Left lung (tissue), 10 donors: Measurements from ENCODE around the gene TPD52L1. TPM values are rescaled to one million over a fixed set of nuclear protein-coding genes. Genes with fewer than 3 reads are reported as not detected.

Experiments
- ATAC-seq: fragments of 200-7000 bp; cut with Tn5 transposase; one replicate; pipeline ENCODE4 v1.9.1; 2020; ENCODE audit warnings: moderate library complexity
- DNase-seq, 4 donors: peaks; one replicate each; pipeline ENCODE4 v3.0.0-alpha.2; 2013 to 2020
- H3K27ac ChIP-seq, 2 donors: fragments of 200-600 bp; sonication (generic) in 1 of 2; one replicate each; pipeline versions ENCODE4 v1.5.0 to v1.8.0; 2020 to 2021
- H3K27me3 ChIP-seq, 2 donors: fragments of 200-600 bp; sonication (generic) in 1 of 2; one replicate each; pipeline versions ENCODE4 v1.5.0 to v1.8.0; 2020 to 2021
- H3K36me3 ChIP-seq, 2 donors: fragments of 200-600 bp; sonication (generic) in 1 of 2; one replicate each; pipeline versions ENCODE4 v1.5.0 to v1.8.0; 2020 to 2021
- H3K4me1 ChIP-seq, 2 donors: fragments of 200-600 bp; one replicate each; pipeline ENCODE4 v1.8.0; 2021
- H3K4me3 ChIP-seq, 2 donors: fragments of 200-600 bp; sonication (generic) in 1 of 2; one replicate each; pipeline versions ENCODE4 v1.5.0 to v1.8.0; 2020 to 2021; ENCODE audit warnings: mild to moderate bottlenecking in 1 of 2
- H3K9me3 ChIP-seq, 2 donors: fragments of 200-600 bp; sonication (generic) in 1 of 2; one replicate each; pipeline versions ENCODE4 v1.5.0 to v1.8.0; 2020 to 2021
- intact Hi-C, 2 donors: fragments of 100-400 bp; cut with DNase I; formaldehyde crosslinking; loops; one replicate each; pipeline versions ENCODE4 v1.11.2 to v1.14.2; 2022
- polyA plus RNA-seq, 6 donors: library from polyadenylated mRNA; unstranded; fragments of 120-200 nt; gene quantifications; one replicate each; pipeline ENCODE4 v1.2.1, GENCODE V29; 2013; ENCODE audit not compliant: insufficient read length in 6 of 6
- total RNA-seq, 2 donors: library from RNA; stranded (reverse); fragmentation: NEBNext Ultra II Directional; extraction: Animal tissue kit (Norgen Biotek cat#: 25700); gene quantifications; one replicate each; pipeline ENCODE4 v1.2.1, GENCODE V29; 2021
- TF ChIP-seq, protein P1 (sequence below), 2 donors: fragments of 200-600 bp; sonication (generic) in 1 of 2; IDR thresholded peaks; one replicate each; pipeline versions ENCODE4 v1.5.0 to v1.8.0; 2021; ENCODE audit warnings: antibody characterized with exemption in 2 of 2
- donor health status: DM: no; HTN: yes; CAD: no.
- donor health status: DM: no; HTN: no; CAD: no.

The TPD52L1 gene
- total and polyA plus RNA-seq, 8 donors, result 17.4 to 125 (median 80.4) TPM

- intact Hi-C loops, result no loop called here
- Histone ChIP-seq H3K36me3 (no peaks in the 10 kb centered on the region), H3K27me3 (peaks cover 0 to 28% of the 10 kb centered on the region in 2 donors), H3K4me1 (peaks cover 0 to 12% of the 10 kb centered on the region in 2 donors), H3K4me3 (no peak overlapping the region), H3K9me3 (no peaks in the 10 kb centered on the region), H3K27ac (no peak overlapping the region)
- DNase-seq (no peak), ATAC-seq (no peak)
- TF ChIP-seq, protein P1, sequence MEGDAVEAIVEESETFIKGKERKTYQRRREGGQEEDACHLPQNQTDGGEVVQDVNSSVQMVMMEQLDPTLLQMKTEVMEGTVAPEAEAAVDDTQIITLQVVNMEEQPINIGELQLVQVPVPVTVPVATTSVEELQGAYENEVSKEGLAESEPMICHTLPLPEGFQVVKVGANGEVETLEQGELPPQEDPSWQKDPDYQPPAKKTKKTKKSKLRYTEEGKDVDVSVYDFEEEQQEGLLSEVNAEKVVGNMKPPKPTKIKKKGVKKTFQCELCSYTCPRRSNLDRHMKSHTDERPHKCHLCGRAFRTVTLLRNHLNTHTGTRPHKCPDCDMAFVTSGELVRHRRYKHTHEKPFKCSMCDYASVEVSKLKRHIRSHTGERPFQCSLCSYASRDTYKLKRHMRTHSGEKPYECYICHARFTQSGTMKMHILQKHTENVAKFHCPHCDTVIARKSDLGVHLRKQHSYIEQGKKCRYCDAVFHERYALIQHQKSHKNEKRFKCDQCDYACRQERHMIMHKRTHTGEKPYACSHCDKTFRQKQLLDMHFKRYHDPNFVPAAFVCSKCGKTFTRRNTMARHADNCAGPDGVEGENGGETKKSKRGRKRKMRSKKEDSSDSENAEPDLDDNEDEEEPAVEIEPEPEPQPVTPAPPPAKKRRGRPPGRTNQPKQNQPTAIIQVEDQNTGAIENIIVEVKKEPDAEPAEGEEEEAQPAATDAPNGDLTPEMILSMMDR (IDR thresholded peaks at IDR 0.05), result no peak
These were observed 4.1 kb upstream of the TPD52L1 start for GRCh38 chr6:125149256-125150144.

DNA sequence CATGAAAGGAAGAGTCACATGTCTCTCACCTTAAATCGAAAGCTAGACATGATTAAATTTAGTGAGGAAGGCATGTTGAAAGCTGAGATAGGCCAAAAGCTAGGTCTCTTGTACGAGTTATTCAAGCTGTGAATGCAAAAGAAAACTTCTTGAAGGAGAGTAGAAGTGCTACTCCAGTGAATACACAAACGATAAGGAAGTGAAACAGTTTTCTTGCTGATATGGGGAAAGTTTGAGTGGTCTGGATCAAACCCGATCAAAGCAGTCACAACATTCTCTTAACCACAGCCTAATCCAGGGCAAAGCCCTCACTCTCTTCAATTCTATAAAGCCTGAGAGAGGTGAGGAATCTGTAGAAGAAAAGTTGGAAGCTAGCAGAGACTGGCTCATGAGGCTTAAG is 1.9 kb upstream of the TPD52L1 start:
- H3K4me3 ChIP-seq, result no peak overlapping the region
- DNase-seq (peak in 1 of 4 donors; percentile 44), ATAC-seq (peak; percentile 27)
- H3K9me3 ChIP-seq, result no peaks in the 10 kb centered on the region
- no peak overlapping the region for H3K27ac ChIP-seq
- H3K36me3 ChIP-seq, result no peaks in the 10 kb centered on the region
- peaks cover 0 to 16% of the 10 kb centered on the region in 2 donors for H3K4me1 ChIP-seq
- H3K27me3 ChIP-seq, result peaks cover 0 to 39% of the 10 kb centered on the region in 2 donors
- intact Hi-C loops, result no loop called here
- TF ChIP-seq, protein P1 (IDR thresholded peaks at IDR 0.05), result no peak

DNA sequence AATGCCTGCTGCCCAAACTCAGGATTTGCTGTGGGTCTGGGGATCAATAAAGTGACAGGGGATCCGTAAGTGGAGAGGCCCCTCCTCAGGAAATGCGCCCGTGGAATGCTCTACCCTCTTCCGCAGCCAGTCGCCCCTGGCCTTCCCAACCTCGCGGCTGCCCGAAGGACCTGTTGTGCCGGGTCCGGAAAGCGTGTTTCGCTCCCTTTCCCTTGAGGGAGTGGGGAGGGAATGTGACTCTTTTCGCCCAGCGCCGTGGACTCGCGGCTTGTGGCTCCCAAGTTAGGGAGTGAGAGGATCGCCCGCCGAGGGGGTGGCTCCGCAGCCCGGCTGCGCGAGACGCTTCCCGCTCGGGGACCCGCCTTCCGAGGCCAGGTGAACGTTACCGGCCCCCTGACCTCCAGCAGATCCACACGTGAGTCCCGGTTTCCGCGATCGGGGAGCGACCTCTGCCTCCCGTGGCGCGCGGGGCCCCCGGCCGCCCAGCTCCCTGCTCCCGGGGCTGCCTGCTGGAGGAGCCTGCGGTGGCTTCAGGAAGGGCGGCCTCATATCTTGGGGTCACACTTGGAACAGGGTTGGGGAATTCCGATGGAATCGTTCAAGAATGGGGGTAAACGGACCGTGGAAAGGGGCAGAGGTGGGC is 666 bp downstream of the TPD52L1 start:
- H3K27me3 ChIP-seq, result peaks cover 0 to 39% of the 10 kb centered on the region in 2 donors
- H3K27ac ChIP-seq, result peak overlapping the region in 1 of 2 donors; percentile 23
- TF ChIP-seq, protein P1 (IDR thresholded peaks at IDR 0.05), result peak in 1 of 2 donors; percentile 3
- H3K4me1 ChIP-seq, result peaks cover 0 to 16% of the 10 kb centered on the region in 2 donors
- H3K9me3 ChIP-seq, result no peaks in the 10 kb centered on the region
- DNase-seq, result peak in 3 of 4 donors; percentile 13 to 82 (median 35)
- no peaks in the 10 kb centered on the region for H3K36me3 ChIP-seq
- peak; percentile 51 for ATAC-seq
- H3K4me3 ChIP-seq, result peak overlapping the region; percentile 53 to 54
- intact Hi-C loops, result no loop called here

GRCh38 chr6:125154761-125155135 is 1.2 kb downstream of the TPD52L1 start:
- peak in 3 of 4 donors; percentile 33 to 64 (median 38) for DNase-seq
- intact Hi-C loops, result no loop called here

More at GRCh38 chr6:125154761-125155135, 1.2 kb downstream of the TPD52L1 start:
- Histone ChIP-seq H3K9me3 (no peaks in the 10 kb centered on the region), H3K4me1 (peaks cover 0 to 16% of the 10 kb centered on the region in 2 donors), H3K27ac (peak overlapping the region in 1 of 2 donors; percentile 23), H3K27me3 (peaks cover 0 to 39% of the 10 kb centered on the region in 2 donors), H3K4me3 (peak overlapping the region; percentile 53 to 54), H3K36me3 (no peaks in the 10 kb centered on the region)
- TF ChIP-seq, protein P1 (IDR thresholded peaks at IDR 0.05), result peak in 1 of 2 donors; percentile 11
- peak; percentile 62 for ATAC-seq
